ENCODE data around the gene CPA3. TPM values are rescaled to one million over a fixed set of nuclear protein-coding genes. Genes with fewer than 3 reads are reported as not detected.

CPA3 gene
- not detected in 2 replicates for total RNA-seq (2014; rRNA removed; shearing (Covaris generic))

- DNase-seq (ENCODE audit: low spot score) = no peak
Measured at GRCh38 chr3:148865049-148865448, at the start of gene CPA3. TSS of gene CPA3 (plus strand) at chr3:148865296. CDS start at chr3:148865308, 12 bp downstream.

- DNase-seq (ENCODE audit: low spot score) = no peak
Measured at GRCh38 chr3:148815316-148816110, 49.6 kb upstream of the CPA3 start.

GRCh38 chr3:148816427-148816826, 48.7 kb upstream of the CPA3 start:
- no peak for DNase-seq (ENCODE audit: low spot score)

- DNase-seq (ENCODE audit: low spot score) = no peak
Measured at GRCh38 chr3:148816981-148817525, 48.0 kb upstream of the CPA3 start.

- DNase-seq (ENCODE audit: low spot score) = no peak
Measured at GRCh38 chr3:148820361-148821245, 44.5 kb upstream of the CPA3 start.

- DNase-seq (ENCODE audit: low spot score) = no peak
Measured at GRCh38 chr3:148823026-148823425, 42.1 kb upstream of the CPA3 start.

- no peak for DNase-seq (ENCODE audit: low spot score)
Measured at GRCh38 chr3:148825476-148825875, 39.6 kb upstream of the CPA3 start.

- DNase-seq (ENCODE audit: low spot score) = no peak
Measured at GRCh38 chr3:148827585-148827984, 37.5 kb upstream of the CPA3 start, which contains the start of gene CPB1. TSS of gene CPB1 (plus strand) at chr3:148827811. CDS start at chr3:148827824, 13 bp downstream.

- DNase-seq (ENCODE audit: low spot score) = no peak
Measured at GRCh38 chr3:148828136-148828690, 36.9 kb upstream of the CPA3 start.

- DNase-seq (ENCODE audit: low spot score) = no peak
Measured at GRCh38 chr3:148829926-148830325, 35.2 kb upstream of the CPA3 start.

GRCh38 chr3:148833223-148833622, 31.9 kb upstream of the CPA3 start:
- no peak for DNase-seq (ENCODE audit: low spot score)

- no peak for DNase-seq (ENCODE audit: low spot score)
Measured at GRCh38 chr3:148839805-148840204, 25.3 kb upstream of the CPA3 start.

GRCh38 chr3:148840451-148840850, 24.6 kb upstream of the CPA3 start:
- no peak for DNase-seq (ENCODE audit: low spot score)

- no peak for DNase-seq (ENCODE audit: low spot score)
Measured at GRCh38 chr3:148845756-148846395, 19.2 kb upstream of the CPA3 start.

GRCh38 chr3:148847351-148847750, 17.7 kb upstream of the CPA3 start:
- no peak for DNase-seq (ENCODE audit: low spot score)

GRCh38 chr3:148848410-148848809, 16.7 kb upstream of the CPA3 start:
- DNase-seq (ENCODE audit: low spot score) = no peak

GRCh38 chr3:148852271-148852992, 12.7 kb upstream of the CPA3 start:
- DNase-seq (ENCODE audit: low spot score) = no peak

- DNase-seq (ENCODE audit: low spot score) = no peak
Measured at GRCh38 chr3:148853076-148853475, 12.0 kb upstream of the CPA3 start.

GRCh38 chr3:148854061-148854460, 11.0 kb upstream of the CPA3 start:
- DNase-seq (ENCODE audit: low spot score) = no peak

GRCh38 chr3:148856384-148856783, 8.7 kb upstream of the CPA3 start:
- DNase-seq (ENCODE audit: low spot score) = no peak

GRCh38 chr3:148857316-148857715, 7.8 kb upstream of the CPA3 start:
- no peak for DNase-seq (ENCODE audit: low spot score)

All from A172 (cell line).